HG02852 (cell line): ENCODE measurements around the gene CREBBP.
"Not testable (repeated sequence)": the region's sequence is repeated elsewhere in the genome, so short reads cannot be mapped to it uniquely, and the experiment has no call there.

ENCODE experiments used
- ATAC-seq: cut with Tn5 transposase; IDR thresholded peaks from one replicate; pipeline ENCODE4 v1.9.1; 2021; ENCODE audit warnings: mild to moderate bottlenecking, moderate library complexity; ENCODE audit not compliant: unreplicated experiment

Gene CREBBP

DNA sequence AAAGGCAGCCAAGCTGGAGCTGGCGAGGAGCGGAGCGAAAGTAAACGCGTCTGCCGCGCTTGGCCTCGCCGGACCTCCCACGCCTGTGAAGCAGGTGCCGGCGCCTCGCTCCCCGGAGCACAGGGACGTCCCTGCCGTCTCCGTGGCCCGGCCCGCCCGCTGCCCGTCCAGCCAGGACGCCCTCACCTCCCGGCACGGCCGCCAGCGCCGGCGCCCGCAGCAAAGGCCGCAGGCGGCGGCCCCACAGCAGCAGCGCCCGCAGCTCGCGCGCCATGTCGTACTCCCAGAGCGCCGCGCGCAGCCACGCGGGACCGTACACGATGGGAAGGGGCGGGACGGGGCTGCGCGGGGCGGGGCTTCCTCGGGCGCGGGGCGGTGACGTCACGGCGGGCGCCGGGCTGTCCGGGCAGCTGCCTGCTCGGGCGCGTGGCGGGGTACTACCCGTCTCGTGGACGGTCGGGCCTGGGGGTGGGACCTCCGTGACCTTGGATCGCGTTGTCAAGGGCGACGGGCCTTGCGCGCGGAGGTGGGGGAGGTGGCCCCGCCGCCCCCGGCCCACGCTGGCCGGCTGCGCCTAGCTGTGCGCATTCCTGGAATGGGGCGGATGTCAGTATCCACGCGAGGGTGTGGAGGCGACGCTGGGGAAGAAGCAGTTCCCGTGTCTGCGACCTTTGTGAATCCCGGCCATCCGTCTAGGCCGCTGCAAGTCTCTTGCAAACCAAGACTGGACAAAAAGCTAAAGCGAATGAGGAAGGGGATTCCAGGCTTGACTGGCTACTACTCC lies 163.1 kb downstream of the CREBBP start, which contains the start of gene TRAP1:
Gene TRAP1, minus strand, starts transcription at position 290 of the 784 bp plus-strand sequence. Its CDS starts 16 bp downstream, at position 274.
- ATAC-seq: peak; percentile 87

DNA sequence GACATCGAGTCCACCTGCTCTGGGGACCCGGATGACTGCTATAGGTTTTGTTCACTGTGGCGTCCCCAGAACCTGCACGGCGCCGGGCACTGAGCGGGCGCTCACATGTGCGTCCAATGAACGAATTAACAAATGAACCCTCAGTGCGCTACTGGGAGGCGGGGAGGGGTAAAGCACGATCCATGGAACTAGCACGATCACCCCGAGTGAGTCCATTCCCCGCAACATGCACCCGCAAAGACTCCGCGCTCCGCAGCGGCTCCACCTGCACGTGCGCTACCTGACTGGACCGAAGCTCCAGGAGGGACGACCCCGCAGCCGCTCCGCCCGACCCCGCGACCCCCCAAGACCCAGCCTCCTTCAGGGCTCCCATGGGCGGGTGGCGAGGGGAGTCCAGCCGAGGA lies 163.7 kb downstream of the CREBBP start:
- peak; percentile 18 for ATAC-seq

- ATAC-seq: no peak
These were observed 165.1 kb downstream of the CREBBP start for GRCh38 chr16:3715430-3715829.

- not testable (repeated sequence) for ATAC-seq
These were observed 166.1 kb downstream of the CREBBP start for GRCh38 chr16:3714378-3714777.

DNA sequence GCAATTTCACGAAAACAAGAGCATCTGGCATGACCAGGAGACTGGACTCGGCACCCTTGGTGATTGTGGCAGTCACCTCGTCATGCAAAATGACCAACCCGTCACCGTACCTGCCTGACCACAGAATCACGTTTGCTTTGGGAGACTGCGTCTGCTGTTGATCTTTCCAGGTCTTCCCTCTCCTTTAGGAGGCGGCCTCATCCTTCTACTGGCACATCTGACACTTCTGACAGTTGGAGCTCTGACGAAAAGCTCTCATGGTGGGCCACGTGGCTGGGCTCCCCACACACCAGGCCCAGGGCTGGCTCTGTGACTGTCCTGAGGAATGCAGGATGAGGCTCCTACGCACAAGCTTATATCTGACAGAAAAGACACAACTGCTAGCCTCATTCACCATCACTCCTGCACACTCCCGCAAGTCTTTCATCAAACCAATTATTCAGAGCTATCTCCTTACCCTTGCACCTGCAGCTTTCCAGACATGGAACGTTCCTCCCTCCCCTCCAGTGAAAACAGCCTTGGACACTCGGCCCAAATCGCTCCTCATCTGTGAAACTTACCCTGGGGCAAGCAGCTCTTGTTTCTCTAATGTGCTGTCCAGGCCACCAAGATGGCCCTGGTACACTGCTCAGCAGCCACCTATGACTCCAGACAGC lies 166.8 kb downstream of the CREBBP start:
- no peak for ATAC-seq

DNA sequence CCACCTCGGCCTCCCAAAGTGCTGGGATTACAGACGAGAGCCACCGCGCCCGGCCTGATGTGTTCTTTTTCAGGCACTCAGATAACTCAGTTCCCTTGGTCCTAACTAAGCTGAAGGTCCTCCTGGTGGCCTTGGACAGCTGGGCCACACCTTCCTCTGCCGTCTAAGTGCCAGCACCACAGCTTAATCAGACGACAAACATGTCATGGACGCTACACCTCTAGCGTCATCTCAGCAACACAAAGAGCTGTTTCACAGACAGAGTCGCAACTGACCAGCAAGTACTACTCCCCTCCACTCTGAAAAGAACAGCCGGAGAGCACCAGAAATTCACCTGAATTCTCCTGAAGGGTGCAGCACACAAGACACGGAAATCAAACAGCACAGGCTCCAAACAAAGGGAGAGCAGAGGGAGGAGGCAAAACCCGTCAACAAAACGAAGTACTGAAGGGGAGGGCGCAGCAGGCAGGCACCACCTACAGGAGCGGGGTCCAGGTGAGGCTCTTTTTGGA lies 167.6 kb downstream of the CREBBP start:
- no peak for ATAC-seq

DNA sequence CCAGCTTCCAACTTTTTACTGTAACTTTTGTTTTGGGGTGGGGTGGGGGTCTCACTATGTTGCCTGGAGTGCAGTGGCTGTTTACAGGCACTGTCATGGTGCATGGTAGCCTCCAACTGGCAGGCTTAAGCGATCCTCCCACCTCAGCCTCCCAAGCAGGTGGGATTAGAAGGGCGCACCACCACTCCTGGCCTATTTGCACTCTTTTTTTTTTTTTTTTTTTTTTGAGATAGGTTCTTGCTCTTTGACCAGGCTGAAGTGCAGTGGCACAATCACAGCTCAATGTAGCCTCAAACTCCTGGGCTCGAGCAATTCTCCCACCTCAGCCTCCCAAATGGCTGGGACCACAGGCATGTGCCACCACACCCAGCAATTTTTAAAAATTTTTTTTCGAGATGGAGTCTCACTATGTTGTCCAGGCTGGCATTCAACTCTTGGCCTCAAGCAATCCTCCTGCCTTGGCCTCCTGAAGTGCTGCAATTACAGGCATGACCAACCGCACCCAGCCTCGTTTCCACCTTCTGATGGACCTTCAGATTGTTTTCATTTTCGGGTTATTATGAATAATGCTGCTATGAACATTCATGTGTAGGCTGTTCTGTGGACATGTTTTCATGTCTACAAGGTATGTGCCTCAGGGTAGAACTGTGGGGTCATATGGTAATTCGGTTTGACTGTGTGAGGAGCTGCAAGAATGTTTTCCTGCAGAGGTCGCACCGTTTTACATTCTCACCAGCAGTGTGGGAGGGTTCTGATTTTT lies 174.1 kb downstream of the CREBBP start:
- ATAC-seq: no peak

DNA sequence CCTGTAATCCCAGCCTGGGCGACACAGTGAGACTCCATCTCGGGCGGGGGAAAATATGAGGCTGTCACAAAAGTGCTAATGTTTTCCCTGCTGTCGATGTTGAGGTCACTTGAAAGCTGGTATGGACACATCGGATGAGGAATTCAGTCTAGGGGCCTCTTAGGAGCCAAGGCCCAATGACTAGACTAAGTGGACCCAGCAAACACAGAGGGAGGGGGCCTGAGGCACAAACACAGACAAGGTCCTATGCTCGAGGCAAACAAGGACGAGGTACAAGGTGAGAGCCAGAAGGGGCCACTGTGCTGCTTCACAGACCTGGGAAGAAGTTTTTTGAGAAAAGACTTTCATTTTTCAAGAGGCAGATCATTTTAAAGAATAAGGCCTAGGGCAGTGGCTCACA lies 178.4 kb downstream of the CREBBP start:
- no peak for ATAC-seq

DNA sequence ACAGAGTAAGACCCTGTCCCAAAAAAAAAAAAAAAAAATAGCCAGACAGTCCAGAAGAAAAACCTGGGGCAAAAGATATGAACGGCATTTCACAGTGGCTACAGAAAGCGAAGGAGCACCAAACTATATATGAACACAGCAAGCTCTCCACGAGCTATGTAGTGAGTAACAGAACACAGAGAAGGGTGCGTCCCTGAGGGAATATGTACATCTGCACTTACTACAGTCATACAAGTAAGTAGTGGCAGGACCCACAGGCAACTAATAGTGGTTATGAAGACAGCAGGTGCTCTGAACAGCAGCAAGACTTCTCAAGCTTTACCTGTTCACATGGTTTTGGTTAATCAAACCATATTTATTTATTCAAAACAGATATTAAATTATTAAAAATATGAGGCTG lies 179.0 kb downstream of the CREBBP start:
- ATAC-seq: no peak

DNA sequence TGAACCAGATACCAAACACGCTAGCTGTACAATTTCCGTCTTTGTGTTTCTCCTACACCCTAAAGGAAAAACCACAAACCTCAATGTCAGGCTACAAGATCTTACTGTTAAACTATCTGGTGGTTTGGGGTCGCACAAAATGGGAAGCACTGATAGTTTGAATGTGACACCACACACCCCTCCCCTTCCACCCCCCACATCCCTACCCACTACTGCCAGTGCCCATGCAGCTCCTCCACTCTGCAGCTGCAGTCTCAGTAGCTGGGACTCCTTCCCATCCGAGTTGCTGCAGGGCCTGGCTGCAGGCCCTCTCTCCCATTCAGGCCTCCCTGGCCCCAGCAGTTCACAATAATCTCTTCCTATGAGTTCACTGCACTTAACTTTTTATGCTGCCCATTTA lies 181.6 kb downstream of the CREBBP start:
- no peak for ATAC-seq

DNA sequence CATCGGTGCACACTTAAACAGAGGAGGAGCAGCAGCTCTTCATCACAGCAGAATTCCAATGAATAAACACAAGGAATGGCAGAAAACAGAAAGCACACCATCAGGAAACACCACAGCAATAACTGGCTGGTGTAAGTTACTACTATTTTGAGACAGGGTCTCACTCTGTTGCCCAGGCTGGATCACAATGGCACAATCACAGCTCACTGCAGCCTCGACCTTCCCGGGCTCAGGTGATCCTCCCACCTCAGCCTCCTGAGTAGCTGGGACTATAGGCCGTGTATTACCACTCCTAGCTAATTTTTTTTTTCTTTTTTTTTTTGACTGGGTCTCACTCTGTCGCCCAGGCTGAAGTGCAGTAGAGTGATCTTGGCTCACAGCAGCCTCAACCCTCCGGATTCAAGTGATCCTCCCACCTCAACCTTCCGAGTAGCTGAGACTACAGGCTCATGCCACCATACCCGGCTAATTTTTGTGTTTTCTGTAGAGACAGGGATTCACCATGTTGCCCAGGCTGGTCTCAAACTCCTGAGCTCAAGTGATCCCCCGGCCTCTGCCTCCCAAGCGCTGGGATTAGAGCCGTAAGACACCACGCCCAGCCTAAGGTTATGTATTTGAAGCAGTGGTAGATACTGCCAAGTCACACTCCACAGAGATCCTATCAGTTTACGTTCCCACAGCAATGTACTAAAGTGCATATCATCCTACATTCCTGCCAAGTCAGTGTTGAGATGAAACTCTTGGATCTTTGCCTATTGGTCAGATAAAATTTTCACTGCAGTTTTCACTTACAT lies 183.9 kb downstream of the CREBBP start:
- ATAC-seq: no peak

- no peak for ATAC-seq
These were observed 184.7 kb downstream of the CREBBP start for GRCh38 chr16:3695610-3696369.

- ATAC-seq: no peak
These were observed 186.5 kb downstream of the CREBBP start for GRCh38 chr16:3694051-3694450.

DNA sequence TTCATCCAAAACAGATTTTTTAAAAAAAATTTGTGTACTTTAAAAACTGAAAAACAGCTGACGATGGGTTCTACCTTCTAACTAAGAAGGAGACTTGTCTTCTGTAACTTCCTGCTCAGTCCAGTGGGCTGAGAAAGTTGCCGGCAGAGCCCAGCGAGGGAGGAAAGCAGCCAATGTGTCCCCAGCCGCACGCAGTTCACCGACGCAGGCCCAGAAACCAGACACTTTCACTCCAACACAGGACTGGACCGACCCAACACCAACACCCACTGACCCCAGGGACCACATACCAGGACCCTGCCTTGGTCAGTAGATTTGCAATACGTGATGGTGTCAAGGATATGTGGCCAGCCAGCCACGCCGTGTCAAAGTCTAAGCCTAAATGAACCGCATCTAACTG lies 188.8 kb downstream of the CREBBP start:
- no peak for ATAC-seq

DNA sequence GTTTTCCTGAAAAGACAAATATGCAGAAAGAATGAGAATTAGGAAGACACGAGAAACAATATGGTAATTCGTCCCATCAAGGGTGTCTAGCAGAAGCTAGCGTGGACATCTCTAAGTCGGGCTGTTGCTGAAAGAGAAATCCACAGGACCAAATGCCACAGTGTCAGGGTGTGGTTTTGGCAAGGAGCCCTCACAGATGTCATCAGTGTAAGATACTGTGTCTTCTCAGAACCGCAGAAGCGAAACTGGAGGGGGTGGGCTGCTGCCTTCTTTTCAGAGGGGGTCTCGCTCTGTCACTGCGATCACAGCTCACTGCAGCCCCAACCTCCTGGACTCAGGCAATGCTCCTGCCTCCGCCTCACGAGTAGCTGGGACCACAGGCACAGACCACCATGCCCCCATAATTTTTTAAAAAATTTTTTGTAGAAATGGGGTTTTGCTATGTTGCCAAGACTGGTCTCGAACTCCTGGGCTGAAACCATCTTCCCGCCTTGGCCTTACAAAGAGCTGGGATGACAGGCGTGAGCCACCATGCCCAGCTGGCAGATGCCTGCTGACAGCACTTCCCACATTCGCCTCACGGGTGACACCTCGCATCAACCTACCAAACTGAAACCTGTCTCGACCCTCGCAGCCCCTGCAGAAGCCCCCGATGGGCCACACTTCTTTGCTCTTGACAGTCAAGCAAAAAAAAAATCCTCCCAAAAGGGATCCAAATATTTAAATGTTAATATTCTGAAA lies 189.4 kb downstream of the CREBBP start:
- no peak for ATAC-seq

DNA sequence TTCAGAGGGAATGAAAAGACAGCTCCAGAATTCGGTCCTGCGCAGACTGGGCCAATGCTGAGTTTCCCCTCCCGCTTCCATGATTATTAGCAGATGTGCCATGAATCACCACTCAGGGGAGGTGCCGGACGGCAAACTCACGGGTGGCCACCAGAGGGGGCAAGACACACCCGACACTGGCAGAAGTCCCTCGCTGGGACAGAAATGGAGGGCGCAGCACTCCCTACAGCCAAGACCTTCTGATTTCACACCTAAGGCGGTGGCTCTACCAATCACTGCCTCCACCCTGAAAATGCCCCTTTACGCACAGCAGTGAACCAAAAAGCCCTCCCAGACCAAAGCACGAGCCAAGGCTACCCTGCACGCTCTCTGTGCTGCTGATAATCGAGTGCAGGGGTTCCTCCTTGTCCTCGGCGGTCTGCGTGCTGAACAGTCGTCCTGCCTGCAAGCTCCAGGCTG lies 190.0 kb downstream of the CREBBP start:
- peak; percentile 61 for ATAC-seq

DNA sequence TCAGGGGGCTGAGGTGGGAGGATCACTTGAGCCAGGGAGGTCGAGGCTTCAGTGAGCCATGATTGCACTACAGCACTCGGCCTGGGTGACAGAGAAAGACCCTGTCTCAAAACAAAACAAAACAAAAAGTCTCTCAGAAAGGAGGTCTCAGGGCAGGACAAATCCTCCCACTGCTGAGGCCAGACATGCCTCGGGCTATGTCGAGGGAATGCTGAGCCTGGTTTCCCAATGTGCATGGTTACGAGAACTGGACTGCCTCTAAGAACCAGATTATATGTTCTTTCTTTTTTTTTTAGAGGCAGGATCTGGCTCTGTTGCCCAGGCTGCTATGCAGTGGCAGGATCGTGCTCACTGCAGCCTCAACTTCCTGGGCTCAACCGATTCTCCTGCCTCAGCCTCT lies 190.8 kb downstream of the CREBBP start:
- ATAC-seq: no peak

DNA sequence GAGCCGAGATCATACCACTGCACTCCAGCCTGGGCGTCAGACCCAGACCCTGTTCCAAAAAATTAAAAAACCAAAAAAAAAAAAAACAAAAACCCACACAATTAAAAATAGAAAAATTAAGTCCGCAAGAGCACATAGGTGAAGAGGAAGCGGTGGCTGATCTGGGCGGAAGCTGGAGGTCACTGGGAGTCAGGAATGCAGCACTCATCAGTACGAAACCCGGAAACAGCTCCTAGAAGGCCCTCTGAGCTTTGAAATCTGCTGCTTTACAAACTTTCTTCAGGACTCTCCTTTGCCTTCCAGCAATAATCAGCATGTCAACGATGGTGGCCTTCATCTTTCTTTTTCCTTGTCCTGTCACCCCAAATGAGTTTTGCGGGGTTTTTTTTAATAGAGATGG lies 192.7 kb downstream of the CREBBP start:
- no peak for ATAC-seq

- no peak for ATAC-seq
These were observed 193.5 kb downstream of the CREBBP start for GRCh38 chr16:3687021-3687420.
